HepG2 (cell line): ENCODE results near the gene CD7. TPM values are rescaled to one million over a fixed set of nuclear protein-coding genes. Genes with fewer than 3 reads are reported as not detected.

Experiments
- AGO1 ChIP-seq: fragments of 200-400 bp; formaldehyde crosslinking; IDR thresholded peaks from 2 replicates; pipeline ENCODE4 v1.6.1; 2017; ENCODE audit warnings: mild to moderate bottlenecking, low read depth, low read length, moderate library complexity; ENCODE audit not compliant: poor library complexity, severe bottlenecking
- DBP ChIP-seq: sonication (generic); formaldehyde crosslinking; IDR thresholded peaks from 2 replicates; pipeline ENCODE4 v1.4.0; 2020; ENCODE audit warnings: missing genetic modification reagents; ENCODE audit errors: not compliant biosample characterization
- DMAP1 ChIP-seq: IDR thresholded peaks from 2 replicates; pipeline ENCODE4 v1.6.1; 2016
- EHMT2 ChIP-seq: fragments of 200-600 bp; sonication (generic); IDR thresholded peaks from 2 replicates; pipeline ENCODE4 v1.7.0; 2017; ENCODE audit warnings: antibody characterized with exemption, low read depth, low read length, borderline replicate concordance
- HINFP ChIP-seq: sonication (generic); formaldehyde crosslinking; IDR thresholded peaks from 2 replicates; pipeline ENCODE4 v1.4.0; 2020; ENCODE audit warnings: low read depth, mild to moderate bottlenecking, missing genetic modification reagents
- NCOR1 ChIP-seq: fragments of 200-600 bp; sonication (generic); IDR thresholded peaks from 2 replicates; pipeline ENCODE4 v1.7.0; 2017; ENCODE audit warnings: antibody characterized with exemption, low read length, borderline replicate concordance
- STAG1 ChIP-seq: sonication (generic); formaldehyde crosslinking; IDR thresholded peaks from 2 replicates; pipeline ENCODE4 v1.4.0; 2020; ENCODE audit warnings: missing genetic modification reagents
- YEATS4 ChIP-seq: sonication (generic); formaldehyde crosslinking; IDR thresholded peaks from 2 replicates; pipeline ENCODE4 v1.4.0; 2020; ENCODE audit warnings: missing genetic modification reagents, borderline replicate concordance
- ZBTB33 ChIP-seq: sonication (generic); formaldehyde crosslinking; IDR thresholded peaks from 2 replicates; pipeline ENCODE4 v1.4.0; 2020; ENCODE audit warnings: missing genetic modification reagents
- ZFP36L1 ChIP-seq: sonication (generic); formaldehyde crosslinking; IDR thresholded peaks from 2 replicates; pipeline ENCODE4 v1.8.0; 2022; ENCODE audit warnings: mild to moderate bottlenecking, missing genetic modification reagents, moderate library complexity
- ZNF24 ChIP-seq: fragments of 450-650 bp; IDR thresholded peaks from 2 replicates; pipeline ENCODE4 v1.6.1; 2017; ENCODE audit warnings: antibody characterized with exemption, mild to moderate bottlenecking
- ZNF3 ChIP-seq: IDR thresholded peaks from 2 replicates; pipeline ENCODE4 v1.7.0; 2017; ENCODE audit warnings: inconsistent platforms
- ZNF326 ChIP-seq: sonication (generic); formaldehyde crosslinking; IDR thresholded peaks from 2 replicates; pipeline ENCODE4 v1.4.0; 2020; ENCODE audit warnings: missing genetic modification reagents, borderline replicate concordance
- ZNF335 ChIP-seq: sonication (generic); formaldehyde crosslinking; IDR thresholded peaks from 2 replicates; pipeline ENCODE4 v1.4.0; 2020; ENCODE audit warnings: missing genetic modification reagents
- ZNF7 ChIP-seq: IDR thresholded peaks from 2 replicates; pipeline ENCODE4 v1.6.1; 2016; ENCODE audit warnings: missing biosample characterization, missing genetic modification reagents
- polyA plus RNA-seq, 8 experiments: library from polyadenylated mRNA; depleted of rRNA in 3 of 8; stranded (reverse) in 7 of 8; unstranded in 1 of 8; fragments of >200 nt; fragmentation: Illumina TruSeq in 4 of 8; extraction: Trizol in 4 of 8; gene quantifications; 2 replicates each; pipeline versions ENCODE4 v1.2.1 to v1.2.3, GENCODE V29; 2011 to 2016; ENCODE audit warnings: low read depth in 4 of 8, missing spikeins in 1 of 8, mixed read lengths in 1 of 8; ENCODE audit not compliant: insufficient read depth in 1 of 8
- total RNA-seq, 5 experiments: library from RNA; depleted of rRNA; stranded (reverse); fragments of >200 nt; fragmentation: Illumina TruSeq; extraction: Trizol; gene quantifications; 2 replicates each; pipeline ENCODE4 v1.2.3, GENCODE V29; 2016; ENCODE audit warnings: low read depth in 1 of 5
- TF ChIP-seq, protein P1 (sequence below): sonication (generic); formaldehyde crosslinking; IDR thresholded peaks from 2 replicates; pipeline ENCODE4 v1.8.1; 2023; ENCODE audit warnings: mild to moderate bottlenecking, moderate library complexity, missing genetic modification reagents
- TF ChIP-seq, protein P2 (sequence below): sonication (generic); formaldehyde crosslinking; IDR thresholded peaks from 2 replicates; pipeline ENCODE4 v1.5.0; 2020; ENCODE audit warnings: mild to moderate bottlenecking, missing genetic modification reagents, borderline replicate concordance

The CD7 gene
- total and polyA plus RNA-seq, 2 of the 13 experiments (the other 11 are each of a cell fraction or from before 2014, with no cell fraction given), result 67.6 to 76.4 TPM

- TF ChIP-seq YEATS4 (CRISPR knock-in tag) (peak; percentile 57; the same call in 1 of the 2 replicates), NCOR1 (no peak), ZNF24 (peak; percentile 14; the same call in 1 of the 2 replicates), AGO1 (peak; percentile 86), ZFP36L1 (peak; percentile 90), DBP (CRISPR knock-in tag) (no peak), HINFP (CRISPR knock-in tag) (peak; percentile 80; the same call in 1 of the 2 replicates), DMAP1 (CRISPR knock-in tag) (no peak; the same call in 1 of the 2 replicates), EHMT2 (no peak), ZBTB33 (CRISPR knock-in tag) (no peak), ZNF7 (peak; percentile 8; the same call in 1 of the 2 replicates), ZNF326 (CRISPR knock-in tag) (no peak), ZNF335 (CRISPR knock-in tag) (no peak), STAG1 (CRISPR knock-in tag) (peak; percentile 13; the same call in 1 of the 2 replicates), ZNF3 (CRISPR knock-in tag) (0 out of 2 replicates have a peak, but pooled peaks have one; percentile 36)
- TF ChIP-seq, protein P1, sequence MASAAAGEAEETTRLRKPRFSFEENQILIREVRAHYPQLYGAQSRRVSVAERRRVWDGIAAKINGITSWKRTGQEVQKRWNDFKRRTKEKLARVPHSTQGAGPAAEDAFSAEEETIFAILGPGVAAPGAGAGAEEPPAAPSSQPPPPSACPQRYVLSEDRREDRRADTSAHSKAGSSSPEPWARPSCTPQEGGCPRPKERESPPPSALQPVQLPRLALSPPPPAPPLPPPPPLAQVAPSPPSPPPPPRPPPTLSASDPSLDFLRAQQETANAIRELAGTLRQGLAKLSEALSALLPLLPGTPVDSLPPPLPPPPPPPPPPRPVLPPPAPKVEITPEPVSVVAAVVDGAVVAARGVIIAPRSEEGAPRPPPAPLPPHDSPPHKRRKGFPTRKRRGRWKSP (CRISPR knock-in tag), result peak; percentile 44; the same call in 1 of the 2 replicates
- TF ChIP-seq, protein P2, sequence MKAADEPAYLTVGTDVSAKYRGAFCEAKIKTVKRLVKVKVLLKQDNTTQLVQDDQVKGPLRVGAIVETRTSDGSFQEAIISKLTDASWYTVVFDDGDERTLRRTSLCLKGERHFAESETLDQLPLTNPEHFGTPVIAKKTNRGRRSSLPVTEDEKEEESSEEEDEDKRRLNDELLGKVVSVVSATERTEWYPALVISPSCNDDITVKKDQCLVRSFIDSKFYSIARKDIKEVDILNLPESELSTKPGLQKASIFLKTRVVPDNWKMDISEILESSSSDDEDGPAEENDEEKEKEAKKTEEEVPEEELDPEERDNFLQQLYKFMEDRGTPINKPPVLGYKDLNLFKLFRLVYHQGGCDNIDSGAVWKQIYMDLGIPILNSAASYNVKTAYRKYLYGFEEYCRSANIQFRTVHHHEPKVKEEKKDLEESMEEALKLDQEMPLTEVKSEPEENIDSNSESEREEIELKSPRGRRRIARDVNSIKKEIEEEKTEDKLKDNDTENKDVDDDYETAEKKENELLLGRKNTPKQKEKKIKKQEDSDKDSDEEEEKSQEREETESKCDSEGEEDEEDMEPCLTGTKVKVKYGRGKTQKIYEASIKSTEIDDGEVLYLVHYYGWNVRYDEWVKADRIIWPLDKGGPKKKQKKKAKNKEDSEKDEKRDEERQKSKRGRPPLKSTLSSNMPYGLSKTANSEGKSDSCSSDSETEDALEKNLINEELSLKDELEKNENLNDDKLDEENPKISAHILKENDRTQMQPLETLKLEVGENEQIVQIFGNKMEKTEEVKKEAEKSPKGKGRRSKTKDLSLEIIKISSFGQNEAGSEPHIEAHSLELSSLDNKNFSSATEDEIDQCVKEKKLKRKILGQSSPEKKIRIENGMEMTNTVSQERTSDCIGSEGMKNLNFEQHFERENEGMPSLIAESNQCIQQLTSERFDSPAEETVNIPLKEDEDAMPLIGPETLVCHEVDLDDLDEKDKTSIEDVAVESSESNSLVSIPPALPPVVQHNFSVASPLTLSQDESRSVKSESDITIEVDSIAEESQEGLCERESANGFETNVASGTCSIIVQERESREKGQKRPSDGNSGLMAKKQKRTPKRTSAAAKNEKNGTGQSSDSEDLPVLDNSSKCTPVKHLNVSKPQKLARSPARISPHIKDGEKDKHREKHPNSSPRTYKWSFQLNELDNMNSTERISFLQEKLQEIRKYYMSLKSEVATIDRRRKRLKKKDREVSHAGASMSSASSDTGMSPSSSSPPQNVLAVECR (CRISPR knock-in tag), result peak; percentile 95
Measured at GRCh38 chr17:82292251-82293154, 24.9 kb downstream of the CD7 start (continued).
